H9 (cell line): ENCODE data around the gene C5AR1. TPM values are rescaled to one million over a fixed set of nuclear protein-coding genes. Genes with fewer than 3 reads are reported as not detected.
A peak's percentile ranks its signal among the peaks of the same experiment; 100 is the strongest.

Experiments used
- DNase-seq: peaks from one replicate; pipeline ENCODE4 v3.0.0-alpha.2; 2017
- H2AFZ ChIP-seq: one replicate; pipeline ENCODE4 v1.6.1; 2013; ENCODE audit warnings: mild to moderate bottlenecking, low read length, control low read depth, moderate library complexity
- H2AK5ac ChIP-seq: 2 replicates; pipeline ENCODE4 v1.6.1; 2013; ENCODE audit warnings: low read length, control low read depth, mixed read lengths; ENCODE audit not compliant: insufficient read length
- H2BK120ac ChIP-seq: one replicate; pipeline ENCODE4 v1.6.1; 2013; ENCODE audit warnings: low read depth, mild to moderate bottlenecking, low read length, control low read depth, inconsistent platforms; ENCODE audit not compliant: poor library complexity, severe bottlenecking
- H2BK12ac ChIP-seq: 2 replicates; pipeline ENCODE4 v1.6.1; 2013; ENCODE audit warnings: low read length, control low read depth, mixed read lengths, low read depth; ENCODE audit not compliant: insufficient read length
- H2BK15ac ChIP-seq: 2 replicates; pipeline ENCODE4 v1.6.1; 2013; ENCODE audit warnings: low read depth, low read length, control low read depth
- H2BK20ac ChIP-seq: one replicate; pipeline ENCODE4 v1.6.1; 2013; ENCODE audit warnings: low read depth, mild to moderate bottlenecking, low read length, control low read depth, inconsistent platforms; ENCODE audit not compliant: poor library complexity, severe bottlenecking
- H2BK5ac ChIP-seq: 2 replicates; pipeline ENCODE4 v1.6.1; 2013; ENCODE audit warnings: low read length, control low read depth, mixed read lengths; ENCODE audit not compliant: insufficient read length
- H3K14ac ChIP-seq: 2 replicates; pipeline ENCODE4 v1.6.1; 2013; ENCODE audit warnings: low read length, control low read depth; ENCODE audit not compliant: insufficient read depth
- H3K18ac ChIP-seq: 2 replicates; pipeline ENCODE4 v1.6.1; 2013; ENCODE audit warnings: low read depth, mild to moderate bottlenecking, mixed read lengths, low read length, control low read depth; ENCODE audit not compliant: insufficient read length
- H3K23ac ChIP-seq: 2 replicates; pipeline ENCODE4 v1.6.1; 2013; ENCODE audit warnings: low read length, control low read depth, mixed read lengths, low read depth; ENCODE audit not compliant: insufficient read length
- H3K23me2 ChIP-seq: 2 replicates; pipeline ENCODE4 v1.6.1; 2013; ENCODE audit warnings: low read depth, mild to moderate bottlenecking, mixed read lengths, low read length, control low read depth; ENCODE audit not compliant: insufficient read length, poor library complexity, severe bottlenecking
- H3K27ac ChIP-seq: 2 replicates; pipeline ENCODE4 v1.5.1; 2013; ENCODE audit warnings: low read length, control low read depth, mixed read lengths, low read depth; ENCODE audit not compliant: insufficient read length
- H3K27me3 ChIP-seq: 2 replicates; pipeline ENCODE4 v1.6.1; 2013; ENCODE audit warnings: low read length, control low read depth, inconsistent platforms; ENCODE audit not compliant: insufficient read depth
- H3K4ac ChIP-seq: 2 replicates; pipeline ENCODE4 v1.6.1; 2013; ENCODE audit warnings: low read depth, mild to moderate bottlenecking, control low read depth, inconsistent platforms, low read length, moderate library complexity
- H3K4me1 ChIP-seq: 2 replicates; pipeline ENCODE4 v1.6.1; 2013; ENCODE audit warnings: low read length, control low read depth, inconsistent platforms; ENCODE audit not compliant: insufficient read depth
- H3K4me2 ChIP-seq: 2 replicates; pipeline ENCODE4 v1.6.1; 2013; ENCODE audit warnings: low read length, control low read depth, mixed read lengths; ENCODE audit not compliant: insufficient read length, insufficient read depth
- H3K56ac ChIP-seq: 2 replicates; pipeline ENCODE4 v1.6.1; 2013; ENCODE audit warnings: low read depth, mild to moderate bottlenecking, mixed read lengths, low read length, control low read depth; ENCODE audit not compliant: insufficient read length
- H3K79me1 ChIP-seq: 2 replicates; pipeline ENCODE4 v1.6.1; 2013; ENCODE audit warnings: low read depth, mild to moderate bottlenecking, moderate library complexity, low read length, control low read depth, inconsistent platforms; ENCODE audit not compliant: insufficient read depth, poor library complexity, severe bottlenecking
- H3K79me2 ChIP-seq: 2 replicates; pipeline ENCODE4 v1.6.1; 2013; ENCODE audit warnings: low read length, control low read depth, inconsistent platforms; ENCODE audit not compliant: insufficient read depth
- H3K9ac ChIP-seq: 2 replicates; pipeline ENCODE4 v1.6.1; 2013; ENCODE audit warnings: low read length, control low read depth, mixed read lengths; ENCODE audit not compliant: insufficient read length; ENCODE audit errors: extremely low read depth
- H3K9me3 ChIP-seq: one replicate; pipeline ENCODE4 v1.6.1; 2013; ENCODE audit warnings: low read depth, low read length, inconsistent platforms; ENCODE audit not compliant: control insufficient read depth
- H3T11ph ChIP-seq: one replicate; pipeline ENCODE4 v1.6.1; 2013; ENCODE audit warnings: mild to moderate bottlenecking, low read length, control low read depth, inconsistent platforms
- H4K20me1 ChIP-seq: one replicate; pipeline ENCODE4 v1.6.1; 2013; ENCODE audit not compliant: control insufficient read depth, insufficient read length, insufficient read depth
- H4K5ac ChIP-seq: 2 replicates; pipeline ENCODE4 v1.6.1; 2013; ENCODE audit warnings: low read depth, mild to moderate bottlenecking, mixed read lengths, low read length, control low read depth; ENCODE audit not compliant: insufficient read length
- H4K8ac ChIP-seq: replicated peaks from 2 replicates; pipeline ENCODE4 v1.6.1; 2013; ENCODE audit warnings: low read length, control low read depth, mixed read lengths, low read depth; ENCODE audit not compliant: insufficient read length
- H4K91ac ChIP-seq: 2 replicates; pipeline ENCODE4 v1.6.1; 2013; ENCODE audit warnings: low read depth, mild to moderate bottlenecking, moderate library complexity, mixed read lengths, low read length, control low read depth; ENCODE audit not compliant: insufficient read length
- H3K27ac Mint-ChIP-seq, 3 experiments: 2 replicates in 2 of 3; 3 replicates in 1 of 3; pipeline ENCODE4 v1.8.0; 2020 to 2021; ENCODE audit warnings: mixed read lengths in 3 of 3, mild to moderate bottlenecking in 1 of 3, moderate library complexity in 1 of 3
- H3K27me3 Mint-ChIP-seq: 2 replicates; pipeline ENCODE4 v1.8.0; 2021; ENCODE audit warnings: low read depth, mild to moderate bottlenecking, moderate library complexity, mixed read lengths
- H3K36me3 Mint-ChIP-seq, 3 experiments: 2 replicates in 2 of 3; 3 replicates in 1 of 3; pipeline ENCODE4 v1.8.0; 2020 to 2021; ENCODE audit warnings: low read depth in 3 of 3, mixed read lengths in 3 of 3; ENCODE audit not compliant: insufficient read depth in 1 of 3
- H3K4me1 Mint-ChIP-seq, 2 experiments: 2 replicates each; pipeline ENCODE4 v1.8.0; 2020; ENCODE audit warnings: mixed read lengths in 2 of 2
- H3K4me3 Mint-ChIP-seq, 2 experiments: 2 replicates in 1 of 2; 3 replicates in 1 of 2; pipeline ENCODE4 v1.8.0; 2020 to 2021; ENCODE audit warnings: mild to moderate bottlenecking in 2 of 2, mixed read lengths in 2 of 2, moderate library complexity in 1 of 2
- H3K9me3 Mint-ChIP-seq, 2 experiments: 2 replicates in 1 of 2; 3 replicates in 1 of 2; pipeline ENCODE4 v1.8.0; 2020; ENCODE audit warnings: mild to moderate bottlenecking in 2 of 2, mixed read lengths in 2 of 2, moderate library complexity in 1 of 2
- CTCF ChIP-seq: fragments of 200-600 bp; sonication (generic); conservative IDR thresholded peaks from 3 replicates; pipeline ENCODE4 v1.8.0; 2021; ENCODE audit warnings: antibody characterized with exemption, mild to moderate bottlenecking
- WGBS: extraction: QIAGEN DNeasy Blood & Tissue Kit; methylation state at CpG from one replicate; pipeline ENCODE4 v1.1.7; 2013; ENCODE audit warnings: missing lambda C conversion rate, low lambda C conversion rate, mixed read lengths; ENCODE audit not compliant: insufficient read length; ENCODE audit errors: extremely low coverage; 5-methylcytosine and 5-hydroxymethylcytosine counted together
- total RNA-seq: library from RNA; stranded (reverse); gene quantifications from 2 replicates; pipeline ENCODE4 v1.2.1, GENCODE V29; 2021

C5AR1 gene
- total RNA-seq, 1 experiment from 2014 or later: 1.8 TPM

- H3K79me2 ChIP-seq: peaks cover 9% of the 10 kb centered on the region; the same call in 1 of the 2 replicates
- H4K20me1 ChIP-seq: no peaks in the 10 kb centered on the region
- no peak overlapping the region for H2AFZ ChIP-seq
- no peak overlapping the region for H3T11ph ChIP-seq
- H2BK12ac ChIP-seq: no peak overlapping the region
- no peak overlapping the region for H2BK5ac ChIP-seq
- TF ChIP-seq CTCF: no peak
- H3K56ac ChIP-seq: no peak overlapping the region
- H3K4ac ChIP-seq: no peak overlapping the region
- no peaks in the 10 kb centered on the region for H3K27me3 ChIP-seq
- no peaks in the 10 kb centered on the region for H3K9me3 ChIP-seq
- H3K18ac ChIP-seq: no peak overlapping the region
- H3K14ac ChIP-seq: no peak overlapping the region
- no peak overlapping the region for H3K23ac ChIP-seq
- peaks cover 4% of the 10 kb centered on the region; the same call in 1 of the 2 replicates for H3K4me1 ChIP-seq
- H4K5ac ChIP-seq: no peak overlapping the region
- no peak overlapping the region for H3K9ac ChIP-seq
- H3K79me1 ChIP-seq: peaks cover 14% of the 10 kb centered on the region
- H3K4me2 ChIP-seq: no peak overlapping the region
- H2AK5ac ChIP-seq: no peak overlapping the region
- Mint-ChIP-seq H3K4me3 (peak overlapping the region; percentile 67 to 97), H3K27ac (peak overlapping the region in 1 of 3 experiments; percentile 4; a peak in 3 of 7 replicates), H3K36me3 (peaks cover 36 to 58% (median 55%) of the 10 kb centered on the region in 3 experiments), H3K9me3 (peaks cover 3% of the 10 kb centered on the region in 2 experiments; a peak in 3 of 5 replicates), H3K4me1 (peaks cover 26 to 31% of the 10 kb centered on the region in 2 experiments), H3K27me3 (peaks cover 13% of the 10 kb centered on the region)
- H3K27ac ChIP-seq: no peak overlapping the region
- no CpG with 5 or more reads among the region's 6 CpGs for WGBS
- no peak for DNase-seq
- H2BK15ac ChIP-seq: no peak overlapping the region
- peaks cover 6% of the 10 kb centered on the region for H3K23me2 ChIP-seq
- no peak overlapping the region for H4K91ac ChIP-seq
- no peak overlapping the region for H2BK20ac ChIP-seq
- no peak overlapping the region for H2BK120ac ChIP-seq
- H4K8ac ChIP-seq: no peak overlapping the region
These were observed 41.0 kb downstream of the C5AR1 start for GRCh38 chr19:47350630-47351029.
